ENCODE data around the gene PKP1.

Gene PKP1

GRCh38 chr1:201310251-201310985 is 27.1 kb downstream of the PKP1 start:
- DNase-seq, result no peak

- peak; percentile 93 for DNase-seq
These were observed 27.7 kb downstream of the PKP1 start for GRCh38 chr1:201310986-201311355.

GRCh38 chr1:201311356-201312011 is 28.2 kb downstream of the PKP1 start:
- DNase-seq, result no peak

GRCh38 chr1:201312298-201312697 is 29.0 kb downstream of the PKP1 start:
- DNase-seq, result no peak

GRCh38 chr1:201313086-201313485 is 29.8 kb downstream of the PKP1 start:
- no peak for DNase-seq

GRCh38 chr1:201316556-201316955 is 33.2 kb downstream of the PKP1 start:
- no peak for DNase-seq

- DNase-seq, result no peak
These were observed 34.2 kb downstream of the PKP1 start for GRCh38 chr1:201317551-201317950.

- DNase-seq, result no peak
These were observed 35.4 kb downstream of the PKP1 start for GRCh38 chr1:201318504-201319340.

GRCh38 chr1:201319631-201320030 is 36.3 kb downstream of the PKP1 start:
- no peak for DNase-seq

GRCh38 chr1:201320168-201320788 is 37.0 kb downstream of the PKP1 start:
- peak; percentile 58 for DNase-seq

- no peak for DNase-seq
These were observed 38.6 kb downstream of the PKP1 start for GRCh38 chr1:201321826-201322390.

- no peak for DNase-seq
These were observed 39.6 kb downstream of the PKP1 start for GRCh38 chr1:201322653-201323510.

GRCh38 chr1:201324306-201324705 is 41.0 kb downstream of the PKP1 start:
- no peak for DNase-seq

GRCh38 chr1:201324821-201325677 is 41.7 kb downstream of the PKP1 start:
- DNase-seq, result no peak

GRCh38 chr1:201325678-201326060 is 42.4 kb downstream of the PKP1 start:
- DNase-seq, result no peak

- no peak for DNase-seq
These were observed 43.4 kb downstream of the PKP1 start for GRCh38 chr1:201326710-201327109.

- DNase-seq, result no peak
These were observed 44.5 kb downstream of the PKP1 start for GRCh38 chr1:201327687-201328240.

- DNase-seq, result no peak
These were observed 45.3 kb downstream of the PKP1 start for GRCh38 chr1:201328576-201328975.

- DNase-seq, result no peak
These were observed 46.0 kb downstream of the PKP1 start for GRCh38 chr1:201329286-201329685.

- no peak for DNase-seq
These were observed 46.5 kb downstream of the PKP1 start for GRCh38 chr1:201329801-201330200.

- DNase-seq, result no peak
These were observed 47.2 kb downstream of the PKP1 start for GRCh38 chr1:201330541-201330940.
